Suprapubic skin (tissue), 4 donors: ENCODE measurements around the gene DHX8. TPM values are rescaled to one million over a fixed set of nuclear protein-coding genes. Genes with fewer than 3 reads are reported as not detected.

Experiments used
- DNase-seq, 2 donors: peaks; one replicate each; pipeline ENCODE4 v3.0.0-alpha.2; 2019; ENCODE audit warnings: low spot score in 2 of 2
- H3K27ac ChIP-seq: fragments of 200-600 bp; sonication (generic); one replicate; pipeline ENCODE4 v1.5.1; 2019
- H3K27me3 ChIP-seq: fragments of 200-600 bp; sonication (generic); one replicate; pipeline ENCODE4 v1.5.1; 2019
- H3K36me3 ChIP-seq: fragments of 200-600 bp; sonication (generic); one replicate; pipeline ENCODE4 v1.5.1; 2019
- H3K4me1 ChIP-seq: fragments of 200-600 bp; sonication (generic); one replicate; pipeline ENCODE4 v1.5.1; 2019
- H3K4me3 ChIP-seq: fragments of 200-600 bp; sonication (generic); one replicate; pipeline ENCODE4 v1.5.1; 2019; ENCODE audit warnings: mild to moderate bottlenecking
- H3K9me3 ChIP-seq: fragments of 200-600 bp; sonication (generic); one replicate; pipeline ENCODE4 v1.5.1; 2019
- CTCF ChIP-seq, 2 donors: fragments of 200-600 bp in 1 of 2; fragments of 450-650 bp in 1 of 2; sonication (generic) in 1 of 2; IDR thresholded peaks; one replicate each; pipeline ENCODE4 v1.5.1; 2016 to 2019; ENCODE audit warnings: antibody characterized with exemption in 2 of 2, mild to moderate bottlenecking in 1 of 2, moderate library complexity in 1 of 2
- EP300 ChIP-seq: sonication (generic); formaldehyde crosslinking; IDR thresholded peaks from one replicate; pipeline ENCODE4 v1.6.1; 2017; ENCODE audit warnings: antibody characterized with exemption
- POLR2A ChIP-seq, 2 donors: fragments of 450-650 bp; IDR thresholded peaks; one replicate each; pipeline ENCODE4 v1.6.1; 2017; ENCODE audit warnings: antibody characterized with exemption in 2 of 2, mild to moderate bottlenecking in 2 of 2, moderate library complexity in 2 of 2
- POLR2AphosphoS5 ChIP-seq, 3 donors: sonication (generic); formaldehyde crosslinking; IDR thresholded peaks; one replicate each; pipeline ENCODE4 v1.6.1; 2017; ENCODE audit warnings: antibody characterized with exemption in 3 of 3
- WGBS: methylation state at CpG from one replicate; pipeline ENCODE4 v1.1.5; 2018; 5-methylcytosine and 5-hydroxymethylcytosine counted together
- total RNA-seq, 4 donors: library from RNA; depleted of rRNA; stranded (reverse); fragments of >200 nt; gene quantifications; one replicate each; pipeline ENCODE4 v1.1.0, GENCODE V29; 2016

DHX8 gene
- total RNA-seq, 4 donors from 2014 or later, result 31.4 to 57.1 (median 46.1) TPM

GRCh38 chr17:43543771-43544575 lies 60.2 kb downstream of the DHX8 start:
- 46% methylated on average over 7 of the region's 7 CpGs for WGBS
- peaks cover 14% of the 10 kb centered on the region for H3K27me3 ChIP-seq
- no peaks in the 10 kb centered on the region for H3K36me3 ChIP-seq
- H3K4me1 ChIP-seq, result peaks cover 51% of the 10 kb centered on the region
- no peak overlapping the region for H3K27ac ChIP-seq
- DNase-seq, result no peak
- H3K4me3 ChIP-seq, result no peak overlapping the region
- no peak for TF ChIP-seq CTCF (IDR thresholded peaks at IDR 0.05)
- TF ChIP-seq EP300, result no peak
- TF ChIP-seq POLR2AphosphoS5 (IDR thresholded peaks at IDR 0.05), result no peak
- no peak for TF ChIP-seq POLR2A (IDR thresholded peaks at IDR 0.05)
- H3K9me3 ChIP-seq, result no peaks in the 10 kb centered on the region

GRCh38 chr17:43545383-43545632 lies 61.5 kb downstream of the DHX8 start:
- peak in 1 of 2 donors; percentile 71 for DNase-seq
- peaks cover 62% of the 10 kb centered on the region for H3K4me1 ChIP-seq
- peak overlapping the region; percentile 65 for H3K4me3 ChIP-seq
- H3K27ac ChIP-seq, result peak overlapping the region; percentile 56
- TF ChIP-seq CTCF (IDR thresholded peaks at IDR 0.05) (no peak), EP300 (no peak), POLR2A (IDR thresholded peaks at IDR 0.05) (no peak), POLR2AphosphoS5 (IDR thresholded peaks at IDR 0.05) (no peak)
- WGBS, result no CpG with 5 or more reads among the region's 21 CpGs
- H3K27me3 ChIP-seq, result peaks cover 14% of the 10 kb centered on the region
- no peaks in the 10 kb centered on the region for H3K36me3 ChIP-seq
- no peaks in the 10 kb centered on the region for H3K9me3 ChIP-seq

- Histone ChIP-seq H3K4me1 (peaks cover 56% of the 10 kb centered on the region), H3K4me3 (peak within 1 kb of the TSS; percentile 65), H3K9me3 (no peaks in the 10 kb centered on the region), H3K27ac (peak within 1 kb of the TSS; percentile 56), H3K27me3 (peaks cover 14% of the 10 kb centered on the region), H3K36me3 (no peaks in the 10 kb centered on the region)
- under 1% methylated on average over 29 of the region's 46 CpGs for WGBS
- TF ChIP-seq EP300 (no peak), CTCF (IDR thresholded peaks at IDR 0.05) (no peak), POLR2A (IDR thresholded peaks at IDR 0.05) (no peak), POLR2AphosphoS5 (IDR thresholded peaks at IDR 0.05) (no peak)
- peak; percentile 94 for DNase-seq
Observed at GRCh38 chr17:43546319-43547188, 62.8 kb downstream of the DHX8 start, which contains the start of gene ETV4. ETV4 (minus strand) TSS chr17:43546340; CDS start chr17:43545617, 723 bp downstream.

- H3K27me3 ChIP-seq, result peaks cover 14% of the 10 kb centered on the region
- no peak overlapping the region for H3K4me3 ChIP-seq
- DNase-seq, result no peak
- 67% methylated on average over 2 of the region's 2 CpGs for WGBS
- no peak overlapping the region for H3K27ac ChIP-seq
- H3K9me3 ChIP-seq, result no peaks in the 10 kb centered on the region
- H3K4me1 ChIP-seq, result peaks cover 56% of the 10 kb centered on the region
- no peak for TF ChIP-seq POLR2AphosphoS5 (IDR thresholded peaks at IDR 0.05)
- no peak for TF ChIP-seq CTCF (IDR thresholded peaks at IDR 0.05)
- no peak for TF ChIP-seq EP300
- TF ChIP-seq POLR2A (IDR thresholded peaks at IDR 0.05), result no peak
- H3K36me3 ChIP-seq, result no peaks in the 10 kb centered on the region
Observed at GRCh38 chr17:43547189-43547550, 63.4 kb downstream of the DHX8 start.

- Histone ChIP-seq H3K4me1 (peaks cover 56% of the 10 kb centered on the region), H3K27me3 (peaks cover 14% of the 10 kb centered on the region)
Observed at GRCh38 chr17:43547659-43548256, 64.0 kb downstream of the DHX8 start.

More at GRCh38 chr17:43547659-43548256, 64.0 kb downstream of the DHX8 start:
- no peaks in the 10 kb centered on the region for H3K36me3 ChIP-seq
- no peaks in the 10 kb centered on the region for H3K9me3 ChIP-seq
- no peak overlapping the region for H3K27ac ChIP-seq
- TF ChIP-seq POLR2A (IDR thresholded peaks at IDR 0.05) (no peak), EP300 (no peak), CTCF (IDR thresholded peaks at IDR 0.05) (no peak), POLR2AphosphoS5 (IDR thresholded peaks at IDR 0.05) (no peak)
- no peak for DNase-seq
- no peak overlapping the region for H3K4me3 ChIP-seq
